Astrocyte (in vitro differentiated cells and primary cell): Measurements from ENCODE around the gene FGD2. TPM values are rescaled to one million over a fixed set of nuclear protein-coding genes. Genes with fewer than 3 reads are reported as not detected.

Experiments
- DNase-seq: peaks from one replicate; pipeline ENCODE4 v3.0.0-alpha.2; 2010; ENCODE audit warnings: low read depth
- FAIRE-seq: peaks from 2 replicates; lab custom pipeline; 2011; peaks lifted over from hg19 to GRCh38; lab: Jason Lieb, UNC
- H2AFZ ChIP-seq: 2 replicates; pipeline ENCODE4 v1.6.0; 2012; ENCODE audit warnings: low read depth, low read length, inconsistent platforms
- H3K27ac ChIP-seq: 2 replicates; pipeline ENCODE4 v1.5.1; 2011; ENCODE audit warnings: low read depth, low read length, inconsistent platforms
- H3K27me3 ChIP-seq: 2 replicates; pipeline ENCODE4 v1.6.0; 2011; ENCODE audit warnings: low read length, inconsistent platforms; ENCODE audit not compliant: insufficient read depth
- H3K36me3 ChIP-seq: 2 replicates; pipeline ENCODE4 v1.5.1; 2011; ENCODE audit warnings: low read length, inconsistent platforms; ENCODE audit not compliant: insufficient read depth
- H3K4me1 ChIP-seq: 2 replicates; pipeline ENCODE4 v1.5.1; 2011; ENCODE audit warnings: low read length, inconsistent platforms; ENCODE audit not compliant: insufficient read depth
- H3K4me2 ChIP-seq: 2 replicates; pipeline ENCODE4 v1.6.0; 2012; ENCODE audit warnings: low read length, inconsistent platforms
- H3K4me3 ChIP-seq: 2 replicates; pipeline ENCODE4 v1.5.1; 2011; ENCODE audit warnings: low read depth, mild to moderate bottlenecking, low read length, inconsistent platforms; ENCODE audit not compliant: insufficient read depth
- H3K79me2 ChIP-seq: 2 replicates; pipeline ENCODE4 v1.6.0; 2012; ENCODE audit warnings: mild to moderate bottlenecking, low read length, inconsistent platforms; ENCODE audit not compliant: insufficient read depth
- H3K9ac ChIP-seq: 2 replicates; pipeline ENCODE4 v1.6.0; 2012; ENCODE audit warnings: mild to moderate bottlenecking, low read length, inconsistent platforms
- H3K9me3 ChIP-seq: 2 replicates; pipeline ENCODE4 v1.5.1; 2012; ENCODE audit warnings: low read depth, mild to moderate bottlenecking, low read length, inconsistent platforms; ENCODE audit not compliant: insufficient read depth
- H4K20me1 ChIP-seq: 2 replicates; pipeline ENCODE4 v1.6.0; 2012; ENCODE audit warnings: low read length, inconsistent platforms; ENCODE audit not compliant: insufficient read depth
- H3K27ac Mint-ChIP-seq: one replicate; pipeline ENCODE4 v1.8.0; 2021; ENCODE audit warnings: mild to moderate bottlenecking, mixed read lengths; ENCODE audit not compliant: unreplicated experiment
- H3K27me3 Mint-ChIP-seq: one replicate; pipeline ENCODE4 v1.8.0; 2021; ENCODE audit warnings: low read depth, mixed read lengths; ENCODE audit not compliant: unreplicated experiment
- H3K36me3 Mint-ChIP-seq: one replicate; pipeline ENCODE4 v1.8.0; 2021; ENCODE audit warnings: low read depth, mixed read lengths; ENCODE audit not compliant: unreplicated experiment
- H3K4me1 Mint-ChIP-seq: one replicate; pipeline ENCODE4 v1.8.0; 2021; ENCODE audit warnings: low read depth, mixed read lengths; ENCODE audit not compliant: unreplicated experiment
- H3K4me3 Mint-ChIP-seq: one replicate; pipeline ENCODE4 v1.8.0; 2021; ENCODE audit warnings: mild to moderate bottlenecking, moderate library complexity, mixed read lengths; ENCODE audit not compliant: unreplicated experiment
- H3K9me3 Mint-ChIP-seq: one replicate; pipeline ENCODE4 v1.8.0; 2021; ENCODE audit warnings: mild to moderate bottlenecking, mixed read lengths; ENCODE audit not compliant: unreplicated experiment
- CTCF ChIP-seq: IDR thresholded peaks from 2 replicates; pipeline ENCODE4 v1.5.1; 2011; ENCODE audit warnings: low read depth, mild to moderate bottlenecking, inconsistent platforms, low read length, moderate library complexity; ENCODE audit not compliant: insufficient read depth
- EZH2 ChIP-seq: IDR thresholded peaks from 2 replicates; pipeline ENCODE4 v1.6.1; 2012; ENCODE audit warnings: mild to moderate bottlenecking, low read length, inconsistent platforms; ENCODE audit not compliant: insufficient read depth
- total RNA-seq: library from RNA; stranded (reverse); gene quantifications from 2 replicates; pipeline ENCODE4 v1.2.1, GENCODE V29; 2021

Gene FGD2
- total RNA-seq, 1 donor from 2014 or later: not detected

GRCh38 chr6:37027036-37027720, 21.7 kb downstream of the FGD2 start:
- DNase-seq (no peak), FAIRE-seq (no peak)
- Histone ChIP-seq H3K4me3 (no peak overlapping the region), H3K36me3 (no peaks in the 10 kb centered on the region), H2AFZ (no peak overlapping the region), H3K9ac (no peak overlapping the region), H3K4me1 (no peaks in the 10 kb centered on the region), H3K4me2 (no peak overlapping the region), H3K27me3 (no peaks in the 10 kb centered on the region), H3K79me2 (no peaks in the 10 kb centered on the region), H3K9me3 (peaks cover 3% of the 10 kb centered on the region), H4K20me1 (no peaks in the 10 kb centered on the region), H3K27ac (no peak overlapping the region)
- Mint-ChIP-seq H3K4me3 (no peak overlapping the region), H3K4me1 (peaks cover 5% of the 10 kb centered on the region), H3K27ac (no peak overlapping the region), H3K36me3 (no peaks in the 10 kb centered on the region), H3K27me3 (peaks cover 9% of the 10 kb centered on the region), H3K9me3 (peaks cover 5% of the 10 kb centered on the region)
- TF ChIP-seq CTCF (no peak), EZH2 (no peak)

- Mint-ChIP-seq H3K4me1 (peaks cover 5% of the 10 kb centered on the region), H3K27ac (no peak overlapping the region), H3K4me3 (no peak overlapping the region), H3K9me3 (peaks cover 5% of the 10 kb centered on the region), H3K27me3 (peaks cover 9% of the 10 kb centered on the region), H3K36me3 (no peaks in the 10 kb centered on the region)
- Histone ChIP-seq H3K27ac (no peak overlapping the region), H3K4me1 (no peaks in the 10 kb centered on the region), H3K36me3 (no peaks in the 10 kb centered on the region), H3K79me2 (no peaks in the 10 kb centered on the region), H3K27me3 (no peaks in the 10 kb centered on the region), H4K20me1 (no peaks in the 10 kb centered on the region), H3K4me2 (no peak overlapping the region), H2AFZ (no peak overlapping the region), H3K9ac (no peak overlapping the region), H3K9me3 (peaks cover 3% of the 10 kb centered on the region), H3K4me3 (no peak overlapping the region)
- TF ChIP-seq CTCF: no peak
- no peak for TF ChIP-seq EZH2
- DNase-seq (no peak), FAIRE-seq (no peak)
Observed at GRCh38 chr6:37027811-37028469, 22.5 kb downstream of the FGD2 start.
